NCI-H774 (cell line): Measurements from ENCODE around the gene CCDC85B.

ENCODE experiments used
- DNase-seq: peaks from one replicate; lab custom pipeline; 2025; lab: John Stamatoyannopoulos, UW

The CCDC85B gene

DNA sequence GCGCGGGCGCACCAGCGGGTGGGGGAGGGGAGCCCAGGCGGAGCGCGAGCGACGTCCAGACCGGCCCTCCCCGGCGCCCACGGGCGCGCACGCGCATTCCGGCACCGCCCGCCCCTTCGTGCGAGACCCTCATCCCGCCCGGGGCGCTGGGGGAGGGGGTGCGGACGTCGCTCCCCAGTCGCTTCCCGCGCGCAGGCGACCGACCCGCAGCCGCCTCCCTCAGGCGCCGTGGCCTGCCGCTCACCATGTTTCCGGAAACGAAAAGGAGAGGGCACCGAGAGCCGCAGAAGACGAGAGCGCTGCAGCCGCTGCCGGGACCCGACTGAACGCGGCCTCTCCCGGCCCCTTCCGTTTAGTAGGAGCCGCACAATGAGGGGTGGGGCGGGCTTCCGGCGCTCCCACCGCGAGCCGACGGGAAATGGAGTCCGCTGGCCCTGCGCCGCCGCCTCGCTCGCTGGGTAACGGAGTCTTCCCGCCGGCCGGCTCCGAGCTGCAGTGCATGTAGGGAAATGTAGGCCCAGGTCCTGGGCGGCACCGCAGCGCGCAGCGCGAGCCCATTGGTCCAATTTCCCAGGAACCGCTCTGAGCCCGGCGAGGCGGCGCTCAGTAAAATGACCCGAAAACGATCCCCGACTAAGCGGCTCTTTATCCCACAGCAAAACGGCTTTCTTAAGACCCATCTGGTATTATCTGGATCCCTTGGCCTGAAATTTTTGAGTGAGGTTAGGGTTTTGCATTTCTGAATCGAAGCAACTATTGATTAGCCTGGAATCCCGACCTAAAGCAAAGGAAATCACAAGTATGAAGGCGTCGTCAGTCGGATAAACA, 32.4 kb upstream of the CCDC85B start, which contains the start of gene CFL1:
Gene CFL1, minus strand, starts transcription at position 328 of the 828 bp plus-strand sequence. Its CDS starts 81 bp downstream, at position 247.
- DNase-seq: peak; percentile 98

- DNase-seq: peak; percentile 32
These were observed 31.8 kb upstream of the CCDC85B start for GRCh38 chr11:65858681-65859087.

DNA sequence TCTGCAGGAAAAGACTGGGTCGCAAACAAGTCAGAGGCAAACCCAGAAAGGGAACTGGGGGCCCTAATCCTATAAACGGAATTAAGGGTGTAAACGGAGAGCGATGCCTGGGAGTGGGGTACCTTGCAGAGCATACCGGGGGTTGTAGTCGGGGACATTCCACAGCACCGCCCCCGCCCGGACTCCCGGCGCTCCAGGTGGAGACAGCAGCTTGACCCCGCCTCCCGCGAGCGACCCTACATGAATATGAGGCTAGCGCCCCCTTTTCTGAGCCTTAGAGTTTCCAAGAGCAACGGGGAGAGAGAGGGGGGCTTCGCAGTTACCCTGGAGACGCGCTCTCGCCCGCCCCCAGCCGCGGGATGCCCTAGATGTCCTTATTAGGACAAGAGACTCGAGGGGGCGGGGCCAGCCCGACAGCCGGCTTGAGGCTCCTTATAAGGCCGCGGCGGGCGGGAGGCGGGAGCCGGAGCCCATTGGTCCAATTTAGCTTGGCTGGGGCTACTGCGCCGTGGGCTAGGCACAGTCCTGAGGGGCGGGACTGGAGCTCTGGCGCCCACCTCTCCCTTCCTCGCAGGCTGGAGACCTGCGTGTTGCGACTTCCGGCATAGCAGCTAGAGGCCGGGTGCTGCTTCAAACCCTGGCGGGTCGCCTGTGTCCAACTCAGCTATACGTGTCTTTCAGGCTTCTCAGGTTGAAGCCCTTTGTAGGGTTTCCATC, 31.2 kb upstream of the CCDC85B start:
- DNase-seq: peak; percentile 96

GRCh38 chr11:65859812-65860277, 30.6 kb upstream of the CCDC85B start:
- no peak for DNase-seq

- DNase-seq: peak; percentile 95
These were observed 30.0 kb upstream of the CCDC85B start, which contains the start of gene MUS81 for GRCh38 chr11:65860278-65861164. TSS of gene MUS81 (plus strand) at chr11:65860433. CDS start at chr11:65860754, 321 bp downstream.

DNA sequence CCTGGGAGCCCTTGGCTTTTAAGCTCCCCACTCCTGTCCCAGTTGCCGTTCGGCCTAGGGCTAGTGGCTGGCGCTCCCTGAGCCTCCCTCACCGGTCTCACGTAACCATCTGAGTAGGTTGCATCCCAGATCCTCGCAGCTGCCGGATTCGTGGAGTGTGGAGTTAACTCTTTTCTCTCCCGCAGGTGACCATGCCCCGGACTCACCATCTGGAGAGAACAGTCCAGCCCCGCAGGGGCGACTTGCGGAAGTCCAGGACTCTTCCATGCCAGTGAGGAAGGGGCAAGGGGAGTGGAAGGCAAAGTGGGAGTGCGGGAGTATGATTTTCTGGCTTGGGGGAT, 29.3 kb upstream of the CCDC85B start:
- DNase-seq: no peak

DNA sequence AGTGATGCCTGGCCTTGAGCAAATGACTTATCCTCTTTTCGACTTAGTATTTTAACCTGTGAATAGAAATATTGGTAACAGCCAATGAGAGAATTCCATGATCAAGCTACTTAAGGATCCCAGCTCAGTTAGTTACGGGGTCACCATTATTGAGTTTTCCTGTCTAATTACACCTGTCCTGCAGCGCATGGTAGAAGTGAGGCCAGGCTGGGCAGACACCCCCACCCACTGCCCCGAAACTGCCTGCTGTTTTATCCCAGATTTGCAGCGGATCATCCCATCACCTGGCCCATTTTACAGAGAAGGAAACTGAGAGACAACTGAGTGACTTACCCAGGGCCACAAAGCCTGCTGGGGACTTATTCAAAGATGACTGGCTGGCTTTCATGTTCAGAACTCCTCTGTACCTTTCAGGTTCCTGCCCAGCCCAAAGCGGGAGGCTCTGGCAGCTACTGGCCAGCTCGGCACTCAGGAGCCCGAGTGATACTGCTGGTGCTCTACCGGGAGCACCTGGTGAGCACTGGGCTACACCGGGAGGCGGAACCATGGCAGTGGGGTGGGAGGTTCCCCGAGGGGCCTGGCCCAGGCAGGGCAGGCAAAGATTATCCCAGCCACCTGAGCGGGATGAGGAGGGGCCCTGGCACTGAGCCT, 28.8 kb upstream of the CCDC85B start:
- DNase-seq: no peak

- no peak for DNase-seq
These were observed 28.2 kb upstream of the CCDC85B start for GRCh38 chr11:65862191-65862735.

DNA sequence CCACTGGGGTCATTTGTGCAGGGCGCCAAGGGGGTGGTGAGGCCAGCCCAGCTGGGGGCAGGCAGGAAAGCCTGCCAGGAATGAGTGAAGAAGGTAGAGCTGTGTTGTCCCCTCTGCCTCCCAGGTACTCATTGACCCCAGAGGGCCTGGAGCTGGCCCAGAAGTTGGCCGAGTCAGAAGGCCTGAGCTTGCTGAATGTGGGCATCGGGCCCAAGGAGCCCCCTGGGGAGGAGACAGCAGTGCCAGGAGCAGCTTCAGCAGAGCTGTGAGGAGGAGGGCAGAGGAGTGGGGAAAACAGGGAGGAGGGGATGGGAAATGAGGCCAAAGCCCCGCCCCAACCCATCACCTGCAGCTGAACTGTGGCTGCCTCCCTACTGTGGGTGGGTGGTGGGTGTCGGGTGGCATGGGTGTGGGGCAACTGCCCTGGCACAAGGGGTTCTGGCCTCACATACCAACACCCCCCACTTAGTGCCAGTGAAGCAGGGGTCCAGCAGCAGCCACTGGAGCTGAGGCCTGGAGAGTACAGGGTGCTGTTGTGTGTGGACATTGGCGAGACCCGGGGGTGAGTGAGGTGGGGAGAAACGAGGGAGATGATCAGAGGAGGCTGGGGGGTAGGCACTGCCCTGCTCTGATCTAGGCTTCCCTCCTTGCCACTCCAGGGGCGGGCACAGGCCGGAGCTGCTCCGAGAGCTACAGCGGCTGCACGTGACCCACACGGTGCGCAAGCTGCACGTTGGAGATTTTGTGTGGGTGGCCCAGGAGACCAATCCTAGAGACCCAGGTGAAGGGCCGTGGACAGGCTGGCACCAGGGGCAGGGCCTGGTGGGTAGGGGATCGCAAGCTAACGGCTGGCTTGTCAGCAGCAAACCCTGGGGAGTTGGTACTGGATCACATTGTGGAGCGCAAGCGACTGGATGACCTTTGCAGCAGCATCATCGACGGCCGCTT, 27.3 kb upstream of the CCDC85B start:
- no peak for DNase-seq

DNA sequence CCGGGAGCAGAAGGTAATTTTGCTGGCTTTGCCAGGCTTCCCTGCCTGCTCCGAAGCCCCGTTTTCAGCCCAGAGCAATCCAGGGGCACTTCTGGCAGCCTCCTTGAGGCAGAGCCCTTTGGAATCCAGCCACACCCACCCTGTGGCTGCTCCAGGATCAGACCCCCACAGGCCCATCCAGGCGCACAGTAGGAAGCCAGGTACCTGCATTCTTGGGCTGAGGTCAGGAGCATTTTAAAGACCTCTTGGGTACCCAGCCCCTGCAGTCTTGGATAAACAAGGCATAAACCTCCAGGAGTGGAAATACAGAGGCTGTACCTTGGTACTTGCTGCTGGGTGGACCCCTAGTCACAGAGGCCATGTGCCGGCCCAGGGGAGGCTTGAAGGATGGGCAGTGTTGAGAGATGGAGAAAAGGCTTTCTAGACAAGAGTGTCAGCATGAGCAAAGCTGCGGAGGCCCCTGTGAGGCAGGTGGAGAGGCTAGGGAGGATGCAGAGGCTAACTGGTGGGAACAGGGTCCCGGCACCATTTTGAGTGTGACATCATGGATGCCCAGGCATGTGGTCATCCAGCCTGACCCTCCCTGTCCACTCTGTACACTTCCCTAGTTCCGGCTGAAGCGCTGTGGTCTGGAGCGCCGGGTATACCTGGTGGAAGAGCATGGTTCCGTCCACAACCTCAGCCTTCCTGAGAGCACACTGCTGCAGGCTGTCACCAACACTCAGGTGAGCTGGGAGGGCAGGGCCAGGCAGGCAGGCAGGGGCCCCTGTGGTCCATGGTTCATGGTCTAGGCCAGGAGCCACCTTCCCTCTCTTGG, 26.4 kb upstream of the CCDC85B start:
- DNase-seq: no peak

GRCh38 chr11:65864706-65865471, 25.6 kb upstream of the CCDC85B start:
- no peak for DNase-seq

- DNase-seq: no peak
These were observed 24.8 kb upstream of the CCDC85B start for GRCh38 chr11:65865550-65866172.

GRCh38 chr11:65866509-65867283, 23.8 kb upstream of the CCDC85B start:
- no peak for DNase-seq

DNA sequence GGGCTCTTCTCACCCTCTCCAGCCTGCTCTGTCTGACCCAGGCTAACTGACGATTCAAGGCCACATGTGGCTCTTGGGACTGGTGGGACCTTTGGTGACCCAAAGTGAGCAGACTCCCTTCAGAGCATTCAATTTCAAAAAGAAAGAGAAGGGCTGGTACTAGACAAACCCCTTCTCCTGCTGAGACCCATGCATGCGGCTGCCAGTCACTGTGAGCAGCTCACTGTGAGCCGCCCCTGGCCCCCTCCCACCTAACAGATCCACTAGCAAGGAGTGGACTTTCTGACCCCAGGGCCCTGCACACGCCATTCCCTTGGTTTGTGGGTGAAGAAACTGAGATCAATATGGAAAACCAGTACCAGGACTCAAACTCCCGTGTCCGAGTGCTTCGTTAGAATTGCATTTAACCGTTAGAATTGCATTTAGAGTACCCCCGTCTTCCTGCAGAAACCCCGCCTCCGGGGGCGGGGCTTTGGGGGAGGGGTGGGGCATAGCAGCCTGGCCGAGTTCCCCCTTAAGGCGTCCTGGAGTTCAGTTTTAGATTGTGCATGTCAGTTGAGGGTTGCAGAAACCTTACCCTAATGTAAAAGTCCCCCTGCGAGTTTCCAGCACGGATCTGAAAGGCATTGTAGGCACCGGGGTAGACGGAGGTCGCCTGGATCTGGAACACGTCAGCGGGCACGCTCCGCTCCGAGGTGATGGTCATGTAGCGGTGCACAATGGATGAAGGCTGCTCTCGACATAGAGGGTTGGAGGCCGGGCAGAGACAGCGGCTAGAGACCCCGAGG, 23.0 kb upstream of the CCDC85B start:
- no peak for DNase-seq

DNA sequence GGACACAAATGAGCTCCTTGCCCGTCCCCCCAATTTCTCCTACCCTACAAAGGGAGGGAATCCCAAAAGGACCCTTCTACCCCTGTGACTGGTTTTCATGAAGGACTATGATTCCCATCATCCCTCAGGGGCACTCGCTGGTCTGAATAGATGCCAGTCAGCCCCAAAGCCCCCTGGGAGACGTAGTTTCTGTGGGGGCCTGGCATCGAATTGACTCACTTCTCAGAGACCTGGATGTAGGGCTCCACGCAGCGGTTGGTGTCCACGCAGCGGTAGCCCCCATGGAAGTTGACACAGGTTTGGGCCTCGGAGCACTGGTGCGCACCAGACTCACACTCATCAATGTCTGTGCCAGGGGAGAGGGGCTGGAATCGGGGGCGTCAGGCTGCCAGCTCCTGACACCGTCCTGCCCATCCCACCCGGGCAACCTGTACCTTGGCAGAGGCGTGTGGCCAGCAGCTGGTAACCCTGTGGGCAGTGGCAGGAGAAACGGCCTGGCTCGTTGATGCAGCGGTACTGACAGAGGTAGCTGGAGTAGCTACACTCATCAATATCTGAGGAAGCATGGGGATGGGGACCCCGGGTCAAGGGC, 22.3 kb upstream of the CCDC85B start:
- no peak for DNase-seq

- no peak for DNase-seq
These were observed 21.6 kb upstream of the CCDC85B start for GRCh38 chr11:65868907-65869306.
